ENCODE measurements around the gene LPP.

The LPP gene

GRCh38 chr3:188338086-188338485 is 184.1 kb downstream of the LPP start:
- FAIRE-seq = no peak

- no peak for FAIRE-seq
Measured at GRCh38 chr3:188339410-188340295, 185.7 kb downstream of the LPP start.

DNA sequence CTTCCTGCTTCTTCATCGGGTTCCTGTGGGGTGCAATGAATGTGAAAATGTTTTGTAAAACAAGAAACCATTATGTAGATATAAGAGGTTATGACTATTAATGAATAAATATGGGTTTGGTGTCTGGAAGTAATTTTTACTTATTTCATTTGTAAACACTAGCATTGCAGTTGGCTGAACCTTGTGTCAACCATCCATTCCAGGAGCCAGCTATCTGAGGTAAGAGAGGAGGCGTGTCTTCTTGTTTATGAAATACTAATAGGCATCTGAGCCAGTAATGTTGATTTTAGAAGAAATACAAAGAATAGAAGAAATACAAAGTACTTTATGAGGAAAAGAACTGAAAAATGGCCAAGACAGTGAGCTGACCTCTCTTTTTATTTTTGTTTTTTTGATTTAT is 187.5 kb downstream of the LPP start:
- no peak for FAIRE-seq

DNA sequence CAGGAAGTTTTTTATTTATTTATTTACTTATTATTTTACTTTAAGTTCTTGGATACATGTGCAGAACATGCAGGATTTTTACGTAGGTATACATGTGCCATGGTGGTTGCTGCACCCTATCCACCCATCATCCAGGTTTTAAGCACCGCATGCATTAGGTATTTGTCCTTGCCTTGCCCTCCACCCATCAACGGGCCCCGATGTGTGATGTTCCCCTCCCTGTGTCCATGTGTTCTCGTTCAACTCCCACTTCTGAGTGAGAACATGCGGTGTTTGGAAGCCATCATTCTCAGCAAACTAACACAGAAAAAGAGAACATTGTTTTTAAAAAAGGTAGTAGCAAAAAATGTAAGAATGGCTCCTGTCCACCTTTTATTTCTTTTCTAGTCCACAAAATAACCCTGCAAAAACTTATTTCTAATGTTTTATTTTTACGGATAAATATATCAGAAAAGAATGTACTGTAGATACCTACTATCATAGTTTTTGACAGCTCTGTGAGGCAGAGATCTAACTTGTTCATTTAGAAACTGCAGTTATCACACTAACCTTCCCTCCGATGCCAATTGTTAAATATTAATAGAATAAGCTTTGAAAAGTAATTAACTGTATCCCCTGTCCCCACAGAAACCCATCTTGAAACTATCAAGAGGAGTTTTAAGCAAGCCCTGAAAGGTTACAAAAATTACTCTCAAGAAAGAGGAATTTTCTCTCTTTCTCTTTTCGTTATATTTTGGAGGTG is 189.2 kb downstream of the LPP start:
- no peak for FAIRE-seq

DNA sequence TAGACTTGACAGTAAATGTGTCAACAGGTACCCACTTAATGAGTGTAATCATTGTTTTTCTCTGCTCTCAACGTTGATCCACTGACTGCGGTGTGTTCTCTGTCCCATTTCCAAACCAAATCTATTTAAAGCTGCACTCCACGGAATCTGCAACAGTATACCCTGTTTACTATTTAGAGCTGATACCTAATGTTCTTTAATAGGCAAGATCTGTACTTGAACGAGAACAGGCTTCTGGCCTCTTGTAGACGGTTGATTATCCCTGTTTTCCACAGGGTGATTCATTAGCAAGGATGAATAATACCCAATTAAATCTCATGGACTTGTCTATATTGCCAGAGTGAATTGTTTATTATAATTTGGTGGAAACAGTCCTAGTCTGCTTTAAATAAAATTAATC is 189.9 kb downstream of the LPP start:
- FAIRE-seq = no peak

- no peak for FAIRE-seq
Measured at GRCh38 chr3:188345223-188345622, 191.3 kb downstream of the LPP start.

- FAIRE-seq = no peak
Measured at GRCh38 chr3:188348435-188349244, 194.7 kb downstream of the LPP start.

DNA sequence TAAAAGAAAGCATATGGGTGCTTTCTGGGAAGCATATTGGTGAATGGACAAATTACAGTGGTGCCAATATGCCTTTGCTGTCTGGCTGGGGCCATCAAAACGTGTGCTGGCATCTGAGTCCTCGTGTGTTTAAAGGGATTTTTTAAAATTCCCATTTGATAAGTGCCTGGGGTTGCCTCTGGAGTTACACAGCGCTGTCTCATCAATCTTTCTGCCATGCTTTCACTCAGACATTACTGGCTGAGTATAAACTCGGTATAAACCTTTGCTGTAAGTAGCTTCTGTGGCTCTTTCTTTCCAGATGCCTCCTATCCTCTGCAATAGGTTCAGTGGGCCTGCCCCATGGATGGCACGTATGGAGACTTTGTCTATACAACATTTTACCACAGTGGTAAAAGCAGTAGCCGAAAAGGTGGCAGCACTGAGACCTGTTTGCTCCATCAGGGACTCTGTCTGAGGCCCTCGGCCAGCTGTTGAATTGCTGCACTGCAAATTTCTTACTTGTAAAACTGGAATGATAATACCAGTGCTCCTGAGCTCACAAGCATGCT is 195.5 kb downstream of the LPP start:
- no peak for FAIRE-seq

DNA sequence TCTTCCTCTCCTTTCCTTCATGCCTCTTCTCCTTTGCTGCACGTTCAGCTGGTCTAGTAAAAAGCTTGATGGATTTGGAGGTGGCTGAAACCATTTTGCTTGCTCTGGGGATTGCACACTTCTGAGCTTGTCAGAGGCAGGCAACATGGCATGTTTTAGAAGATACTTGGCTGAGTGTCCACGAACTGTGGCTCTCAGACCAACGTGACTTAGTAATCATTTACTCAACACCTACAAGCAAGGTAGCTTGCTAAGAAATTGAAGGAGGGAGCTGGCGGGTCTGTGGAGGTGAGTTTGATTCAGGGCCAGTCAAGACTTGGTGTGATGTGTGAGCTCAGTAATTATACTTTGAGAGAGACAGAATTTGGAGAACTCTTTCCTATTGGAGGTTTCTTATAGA is 196.0 kb downstream of the LPP start:
- no peak for FAIRE-seq

DNA sequence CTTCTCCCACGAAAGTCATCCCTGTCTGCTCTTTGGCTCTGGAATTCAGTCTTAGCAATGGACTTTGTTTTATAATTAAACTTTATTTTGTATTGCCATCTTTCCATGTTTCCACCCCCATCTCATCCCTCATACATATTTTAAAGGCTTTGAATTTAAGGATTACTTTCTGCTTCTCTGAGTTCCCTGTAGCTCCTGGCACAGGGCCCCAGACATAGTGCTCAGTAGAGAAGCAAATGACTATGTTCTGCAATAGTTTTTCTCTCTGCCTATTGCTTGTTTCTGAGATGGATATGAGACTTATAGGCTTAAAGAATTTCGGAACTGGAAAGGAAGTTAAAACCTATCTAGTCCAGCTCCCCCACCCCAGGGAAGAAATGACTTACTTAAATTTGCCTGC is 197.0 kb downstream of the LPP start:
- no peak for FAIRE-seq

- no peak for FAIRE-seq
Measured at GRCh38 chr3:188351648-188352047, 197.7 kb downstream of the LPP start.

DNA sequence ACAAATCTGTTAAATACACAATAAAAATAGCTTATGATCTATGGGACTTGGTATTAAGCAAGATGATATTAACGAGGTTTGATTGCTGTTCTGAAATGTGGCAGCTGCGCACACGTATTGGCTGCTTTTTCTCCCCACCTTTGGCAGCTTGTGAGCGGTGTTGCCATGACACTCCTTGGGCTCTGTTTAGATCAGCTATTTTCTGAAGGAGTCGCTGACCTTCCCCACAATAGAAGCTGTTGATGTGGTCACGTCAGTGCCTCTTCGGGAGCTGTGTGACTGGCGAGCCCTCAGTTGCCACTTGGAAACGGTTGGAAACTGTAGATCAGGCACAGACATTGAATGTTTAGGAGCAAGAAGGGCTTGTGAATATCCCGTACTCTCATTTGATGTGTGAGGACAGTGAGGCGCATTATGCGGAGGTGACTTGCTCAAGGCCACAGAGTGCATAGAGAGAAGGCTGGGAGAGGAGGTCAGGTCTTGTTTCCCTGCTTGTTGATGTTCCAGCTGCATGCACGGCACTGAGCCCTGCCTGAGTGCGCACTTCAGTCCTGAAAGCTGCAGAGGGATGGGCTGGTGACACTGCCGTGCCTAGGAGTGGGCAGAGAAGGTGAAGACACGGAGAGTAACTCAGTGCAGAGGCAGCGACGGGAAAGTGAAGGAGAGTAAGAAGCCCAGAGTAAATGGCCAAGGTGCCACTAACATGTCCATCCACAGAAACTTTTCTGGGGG is 198.4 kb downstream of the LPP start:
- no peak for FAIRE-seq

DNA sequence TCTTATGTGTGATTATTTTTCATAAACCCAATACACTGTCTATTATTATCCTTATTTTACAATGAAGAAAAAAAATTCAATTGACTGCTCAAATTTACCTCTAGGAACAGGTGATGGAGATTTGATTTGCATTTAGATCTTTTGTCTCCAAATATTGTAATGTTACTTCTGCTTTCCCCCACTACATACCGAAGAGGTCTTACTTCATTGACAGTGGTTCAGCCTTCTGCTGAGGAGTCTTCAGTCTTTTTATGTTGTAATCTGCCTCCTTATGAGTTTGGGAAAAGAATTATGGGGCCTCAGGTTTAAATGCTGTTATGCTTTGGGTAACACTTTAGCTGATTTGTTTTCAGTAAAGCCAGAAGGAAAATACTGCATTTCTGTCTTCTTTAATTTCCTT is 199.5 kb downstream of the LPP start:
- no peak for FAIRE-seq

DNA sequence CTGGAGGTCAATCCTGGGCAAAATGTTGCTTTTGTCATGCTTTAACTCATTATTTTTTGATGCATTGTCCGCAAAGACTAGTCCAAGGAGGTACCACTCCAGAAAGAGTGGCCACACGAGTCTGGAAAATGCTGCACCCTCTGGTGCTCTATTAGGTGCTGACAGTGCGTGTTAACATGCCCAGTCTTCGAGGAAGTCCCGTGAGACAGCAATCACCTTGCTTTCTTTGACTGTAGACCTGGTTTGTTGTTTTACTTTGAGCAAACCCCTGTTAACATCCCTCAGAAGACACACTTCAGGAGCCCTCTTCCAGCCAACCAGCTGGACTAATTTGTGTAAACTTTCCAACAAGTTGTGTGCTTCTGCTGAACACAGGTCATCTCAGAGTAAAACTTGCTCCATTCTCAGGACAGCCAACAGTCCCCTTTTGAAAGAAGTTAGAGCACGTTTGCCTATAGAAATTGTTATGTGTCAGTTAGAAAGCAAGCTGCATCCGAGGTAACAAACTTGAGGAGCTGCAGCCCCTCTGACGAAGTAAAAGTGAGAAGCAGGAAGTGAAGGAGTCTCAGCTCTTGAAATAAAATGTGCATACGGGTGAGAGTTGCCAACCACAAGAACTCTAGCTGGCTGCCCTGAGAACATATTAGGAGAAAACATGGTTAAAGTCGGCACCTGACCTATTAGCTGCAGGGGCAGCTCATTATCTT is 205.0 kb downstream of the LPP start:
- FAIRE-seq = no peak

GRCh38 chr3:188360364-188360881 is 206.5 kb downstream of the LPP start:
- FAIRE-seq = no peak

GRCh38 chr3:188361888-188362287 is 207.9 kb downstream of the LPP start:
- FAIRE-seq = no peak

- no peak for FAIRE-seq
Measured at GRCh38 chr3:188362405-188362831, 208.5 kb downstream of the LPP start.

GRCh38 chr3:188365184-188365583 is 211.2 kb downstream of the LPP start:
- no peak for FAIRE-seq

GRCh38 chr3:188365988-188366698 is 212.2 kb downstream of the LPP start:
- FAIRE-seq = no peak

- no peak for FAIRE-seq
Measured at GRCh38 chr3:188367678-188368077, 213.7 kb downstream of the LPP start.

GRCh38 chr3:188369526-188369925 is 215.6 kb downstream of the LPP start:
- no peak for FAIRE-seq

All from A204.1 (cell line).